ENCODE measurements around the gene MRPS11. TPM values are rescaled to one million over a fixed set of nuclear protein-coding genes. Genes with fewer than 3 reads are reported as not detected.

The MRPS11 gene
- total and polyA plus RNA-seq, 2 of the 8 experiments (the other 6 are each of a cell fraction or from before 2014, with no cell fraction given), result 41.4 to 59.2 TPM

DNA sequence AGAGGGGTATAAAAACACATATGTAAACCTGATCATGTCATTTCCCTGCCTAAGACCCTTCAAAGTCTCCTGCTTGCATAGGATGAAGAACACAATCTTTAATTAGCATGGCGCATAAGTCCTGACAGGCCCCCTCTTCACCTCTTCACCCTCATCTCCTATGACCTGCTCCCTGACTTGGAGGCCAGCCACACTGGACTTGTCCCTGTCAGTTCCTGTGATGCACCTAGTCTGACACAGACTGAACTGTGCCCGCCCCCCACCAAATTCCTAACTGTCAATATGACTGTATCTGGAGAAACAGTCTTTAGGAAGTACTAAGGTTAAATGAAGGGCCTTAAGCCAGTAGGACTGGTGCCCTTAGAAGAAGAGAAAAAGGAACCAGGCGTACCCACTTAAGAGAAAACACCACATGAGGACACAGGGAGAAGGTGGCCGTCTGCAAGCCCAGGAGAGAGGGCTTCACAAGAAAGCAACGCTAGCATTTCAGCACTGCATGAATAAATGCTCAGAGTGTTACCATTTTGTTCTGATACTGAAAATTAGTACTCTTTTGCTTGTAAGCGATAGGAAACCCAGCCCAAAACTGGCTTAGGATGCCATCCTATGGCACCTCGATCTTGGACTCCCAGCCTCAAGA lies 34.3 kb upstream of the MRPS11 start:
- Histone ChIP-seq H3K79me2 (ENCODE audit: control insufficient read depth in 1 of 2, insufficient read depth in 2 of 2, low read length in 2 of 2) (no peaks in the 10 kb centered on the region), H4K91ac (replicated peaks; ENCODE audit: insufficient read length, low read length) (no peak overlapping the region), H4K8ac (ENCODE audit: extremely low read depth, insufficient read depth, low read length) (no peak overlapping the region), H3K4ac (replicated peaks; ENCODE audit: insufficient read length, low read depth, low read length) (no peak overlapping the region), H3K9ac (replicated peaks in 1 of 4; ENCODE audit: extremely low read depth in 1 of 4, low read depth in 3 of 4, low read length in 3 of 4) (no peak overlapping the region), H3K4me2 (ENCODE audit: insufficient read depth in 1 of 2, low read depth in 2 of 2, low read length in 2 of 2) (no peak overlapping the region), H3K18ac (ENCODE audit: extremely low read depth, low read length) (no peak overlapping the region), H3K27ac (ENCODE audit: low read depth, low read length) (no peak overlapping the region), H4K5ac (ENCODE audit: insufficient read length, low read depth, low read length) (no peak overlapping the region), H3K56ac (replicated peaks; ENCODE audit: insufficient read length, low read depth, low read length) (no peak overlapping the region), H3K79me1 (ENCODE audit: low read depth, low read length) (no peaks in the 10 kb centered on the region), H3K9me3 (ENCODE audit: insufficient read depth in 2 of 2, low read depth in 1 of 2, low read length in 1 of 2) (no peaks in the 10 kb centered on the region), H2BK12ac (ENCODE audit: low read depth, low read length) (no peak overlapping the region), H2AK5ac (ENCODE audit: low read depth, low read length) (no peak overlapping the region), H2BK15ac (ENCODE audit: low read length) (no peak overlapping the region), H3K23me2 (ENCODE audit: low read depth, low read length) (no peaks in the 10 kb centered on the region; the same call in 1 of the 2 replicates), H2BK20ac (ENCODE audit: low read length) (peak overlapping the region; percentile 66; the same call in 1 of the 2 replicates), H3K36me3 (ENCODE audit: control insufficient read depth in 2 of 4, insufficient read depth in 4 of 4, low read length in 3 of 4) (no peaks in the 10 kb centered on the region), H2BK5ac (ENCODE audit: low read depth, low read length) (no peak overlapping the region), H2AFZ (ENCODE audit: low read length) (no peak overlapping the region), H3K4me1 (replicated peaks in 1 of 4; ENCODE audit: control insufficient read depth in 3 of 4, insufficient read depth in 4 of 4, low read length in 3 of 4) (peaks cover 0 to 6% (median 2%) of the 10 kb centered on the region in 4 experiments; a peak in 4 of 7 replicates), H3K23ac (ENCODE audit: insufficient read length) (no peak overlapping the region), H3K4me3 (ENCODE audit: extremely low read depth in 1 of 4, insufficient read depth in 2 of 4, low read depth in 3 of 4, low read length in 4 of 4) (no peak overlapping the region), H2BK120ac (replicated peaks; ENCODE audit: low read depth, low read length) (no peak overlapping the region), H3K14ac (ENCODE audit: insufficient read length) (no peak overlapping the region), H3K27me3 (replicated peaks in 1 of 4; ENCODE audit: control insufficient read depth in 3 of 4, extremely low read depth in 1 of 4, insufficient read depth in 3 of 4, low read length in 3 of 4) (no peaks in the 10 kb centered on the region), H4K20me1 (replicated peaks in 1 of 2; ENCODE audit: control insufficient read depth in 1 of 2, insufficient read depth in 2 of 2, low read length in 2 of 2) (no peaks in the 10 kb centered on the region)
- ChIA-PET POLR2A (ENCODE audit: partially characterized antibody) (no interaction called here), CTCF (ENCODE audit: partially characterized antibody) (interaction anchor here (2.3 kb wide), 1 partner anchor 158 kb away, joined by 7 read pairs; no protein-coding TSS in a partner anchor)
- DNase-seq (ENCODE audit: low read depth in 1 of 2, low spot score in 2 of 2) (no peak), FAIRE-seq (no peak)
- WGBS, 2 experiments (ENCODE audit: extremely low coverage in 1 of 2, insufficient coverage in 1 of 2, insufficient read length in 1 of 2, insufficient replicate concordance in 2 of 2, low coverage in 1 of 2, low lambda C conversion rate in 2 of 2, missing lambda C conversion rate in 1 of 2), result 88% methylated on average over 7 of the region's 7 CpGs; no CpG with 5 or more reads in 1 of the 2 experiments
- no peak for TF ChIP-seq SP4 (IDR thresholded peaks at IDR 0.05; ENCODE audit: low read length)
- no peak for TF ChIP-seq SP2 (IDR thresholded peaks at IDR 0.05; ENCODE audit: low read length)
- TF ChIP-seq, protein P1, sequence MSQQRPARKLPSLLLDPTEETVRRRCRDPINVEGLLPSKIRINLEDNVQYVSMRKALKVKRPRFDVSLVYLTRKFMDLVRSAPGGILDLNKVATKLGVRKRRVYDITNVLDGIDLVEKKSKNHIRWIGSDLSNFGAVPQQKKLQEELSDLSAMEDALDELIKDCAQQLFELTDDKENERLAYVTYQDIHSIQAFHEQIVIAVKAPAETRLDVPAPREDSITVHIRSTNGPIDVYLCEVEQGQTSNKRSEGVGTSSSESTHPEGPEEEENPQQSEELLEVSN (IDR thresholded peaks at IDR 0.05), result no peak
- TF ChIP-seq BRCA1 (IDR thresholded peaks at IDR 0.05; ENCODE audit: low read depth, low read length), result no peak
- no peak for TF ChIP-seq SUZ12 (IDR thresholded peaks at IDR 0.05; ENCODE audit: low read length)
- no peak for TF ChIP-seq PHF8 (conservative IDR thresholded peaks at IDR 0.05; ENCODE audit: low read depth, low read length)
- no peak for TF ChIP-seq TCF12 (IDR thresholded peaks at IDR 0.05; ENCODE audit: low read depth, low read length)
- TF ChIP-seq CBX5 (IDR thresholded peaks at IDR 0.05; ENCODE audit: low read depth, low read length), result no peak
- no peak for TF ChIP-seq TEAD4 (IDR thresholded peaks at IDR 0.05; ENCODE audit: low read depth, low read length)
- TF ChIP-seq, protein P2, sequence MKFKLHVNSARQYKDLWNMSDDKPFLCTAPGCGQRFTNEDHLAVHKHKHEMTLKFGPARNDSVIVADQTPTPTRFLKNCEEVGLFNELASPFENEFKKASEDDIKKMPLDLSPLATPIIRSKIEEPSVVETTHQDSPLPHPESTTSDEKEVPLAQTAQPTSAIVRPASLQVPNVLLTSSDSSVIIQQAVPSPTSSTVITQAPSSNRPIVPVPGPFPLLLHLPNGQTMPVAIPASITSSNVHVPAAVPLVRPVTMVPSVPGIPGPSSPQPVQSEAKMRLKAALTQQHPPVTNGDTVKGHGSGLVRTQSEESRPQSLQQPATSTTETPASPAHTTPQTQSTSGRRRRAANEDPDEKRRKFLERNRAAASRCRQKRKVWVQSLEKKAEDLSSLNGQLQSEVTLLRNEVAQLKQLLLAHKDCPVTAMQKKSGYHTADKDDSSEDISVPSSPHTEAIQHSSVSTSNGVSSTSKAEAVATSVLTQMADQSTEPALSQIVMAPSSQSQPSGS (IDR thresholded peaks at IDR 0.05; ENCODE audit: low read length), result no peak

Measured in H1 (cell line).